ENCODE measurements around the gene SREBF2. TPM values are rescaled to one million over a fixed set of nuclear protein-coding genes. Genes with fewer than 3 reads are reported as not detected.
A peak's percentile ranks its signal among the peaks of the same experiment; 100 is the strongest.
"Not testable (repeated sequence)": the region's sequence is repeated elsewhere in the genome, so short reads cannot be mapped to it uniquely, and the experiment has no call there.

The SREBF2 gene
- total RNA-seq, 1 experiment from 2014 or later = 15.8 TPM

DNA sequence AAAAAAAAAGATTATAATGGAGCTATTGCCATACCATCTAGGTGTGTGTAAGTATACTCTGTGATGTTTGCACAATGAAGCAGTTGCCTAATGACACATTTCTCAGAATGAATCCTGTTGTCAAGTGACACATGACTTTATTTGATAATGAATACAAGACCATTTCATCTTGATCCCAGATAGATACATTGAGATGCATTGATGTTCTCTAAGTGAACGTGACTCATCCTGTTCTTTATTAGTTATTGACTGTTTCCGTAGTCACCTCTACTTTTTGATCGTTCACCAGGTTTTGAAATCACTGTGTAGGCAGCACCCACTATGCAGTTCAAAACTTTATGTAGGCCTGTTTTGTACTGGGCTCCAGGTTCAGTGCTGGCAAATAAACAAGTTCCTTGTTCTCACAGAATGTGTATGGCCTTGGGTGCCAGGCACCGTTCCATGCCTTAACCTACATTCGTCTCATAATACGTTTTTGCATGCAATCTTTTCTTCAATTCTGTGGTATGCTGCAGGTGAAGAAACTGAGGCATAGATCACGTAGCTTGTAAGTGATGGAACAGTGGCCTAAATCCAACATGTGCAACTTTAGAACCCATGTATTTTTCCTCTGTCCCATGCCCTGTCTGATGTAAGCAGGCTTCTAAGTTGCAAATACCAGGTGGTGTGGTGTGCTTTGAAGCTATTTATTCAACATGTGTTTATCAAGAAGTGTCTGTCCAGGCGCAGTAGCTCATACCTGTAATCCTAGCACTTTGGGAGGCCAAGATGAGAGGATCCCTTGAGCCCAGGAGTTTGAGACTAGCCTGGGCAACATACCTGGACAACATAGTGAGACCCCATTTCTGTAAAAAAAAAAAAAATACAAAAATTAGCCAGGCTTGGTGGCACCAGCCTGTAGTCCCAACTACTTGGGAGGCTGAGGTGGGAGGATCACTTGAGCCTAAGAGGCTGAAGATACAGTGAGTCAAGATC lies 10.4 kb downstream of the SREBF2 start:
- no peak for DNase-seq (ENCODE audit: low spot score)

DNA sequence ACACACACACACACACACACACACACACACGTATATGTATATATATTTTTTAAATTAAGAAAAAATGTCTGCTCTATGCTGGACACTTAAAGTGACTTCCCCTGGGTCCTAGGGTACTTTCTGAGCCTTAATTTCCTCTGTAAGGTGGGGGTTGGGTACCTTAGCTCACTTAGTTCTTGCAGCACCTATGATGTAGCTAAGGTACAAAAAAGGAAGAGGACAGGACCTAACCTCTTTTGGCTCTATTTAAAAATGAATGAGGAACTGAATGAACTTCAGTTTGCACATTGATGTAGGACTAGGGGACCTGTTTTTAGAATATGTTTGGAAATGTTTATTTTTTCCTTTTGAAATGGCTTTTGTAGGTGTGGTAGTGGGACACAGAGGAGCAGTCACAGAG lies 11.1 kb downstream of the SREBF2 start:
- no peak for DNase-seq (ENCODE audit: low spot score)

DNA sequence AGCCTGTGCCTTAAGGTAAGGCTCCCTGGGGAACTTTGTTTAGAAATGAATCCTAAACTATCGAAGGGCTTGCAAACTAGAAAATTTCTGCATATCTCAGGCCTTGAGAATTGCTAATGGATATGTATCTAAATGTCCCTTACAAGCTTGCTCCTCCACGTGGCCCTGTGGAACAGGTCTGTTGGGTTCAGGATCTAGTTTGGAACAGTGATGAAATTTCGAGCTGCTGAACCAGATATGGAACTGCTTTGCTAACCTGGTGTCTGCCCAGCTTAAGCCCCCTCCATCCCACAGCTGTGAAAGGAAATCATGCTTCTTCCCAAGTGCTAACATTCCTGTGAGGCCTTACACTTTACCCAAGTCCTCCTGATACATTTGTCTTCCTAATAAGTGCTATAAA lies 11.6 kb downstream of the SREBF2 start:
- DNase-seq (ENCODE audit: low spot score) = no peak

DNA sequence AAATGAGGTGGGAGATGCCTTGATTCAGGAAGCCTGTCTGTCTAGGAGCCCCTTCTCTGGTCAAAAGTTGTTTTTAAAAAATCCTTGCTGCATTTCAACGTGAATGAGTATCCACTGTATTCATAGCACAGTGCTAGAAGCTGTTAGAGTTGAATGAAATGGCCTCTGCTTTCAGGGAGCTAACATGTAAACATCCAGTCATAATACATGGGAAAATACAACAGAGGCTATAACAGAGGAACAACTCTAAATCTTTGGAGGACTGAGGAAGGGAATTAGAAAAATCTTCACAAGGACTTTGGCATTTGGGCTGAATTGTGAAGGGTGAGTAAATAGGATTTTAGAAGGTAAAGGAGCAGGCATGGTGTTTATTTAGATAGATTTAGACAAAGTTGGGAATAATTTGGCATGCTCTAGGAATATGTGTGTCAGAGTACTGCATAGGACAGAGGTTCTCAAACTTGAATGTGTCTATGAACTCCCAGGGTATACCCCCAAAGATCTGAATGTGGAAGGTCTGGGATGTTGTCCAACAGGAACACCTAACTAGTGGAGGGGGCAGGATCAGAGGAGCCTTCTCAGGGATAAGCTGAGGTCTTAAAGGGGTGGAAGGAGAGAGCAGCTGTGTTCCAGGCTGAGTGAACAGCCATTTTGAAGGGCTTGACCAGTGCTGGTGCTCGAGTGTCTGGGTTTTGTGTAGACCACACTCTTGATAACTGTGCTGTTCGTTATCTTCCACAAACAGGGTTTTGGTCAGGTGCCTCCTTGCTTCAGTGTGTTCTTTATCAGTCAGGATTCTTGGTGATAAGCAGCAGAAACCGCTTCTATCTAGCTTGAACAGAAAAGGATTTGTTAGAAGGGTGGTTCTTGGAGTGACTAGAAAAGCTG lies 12.7 kb downstream of the SREBF2 start:
- no peak for DNase-seq (ENCODE audit: low spot score)

DNA sequence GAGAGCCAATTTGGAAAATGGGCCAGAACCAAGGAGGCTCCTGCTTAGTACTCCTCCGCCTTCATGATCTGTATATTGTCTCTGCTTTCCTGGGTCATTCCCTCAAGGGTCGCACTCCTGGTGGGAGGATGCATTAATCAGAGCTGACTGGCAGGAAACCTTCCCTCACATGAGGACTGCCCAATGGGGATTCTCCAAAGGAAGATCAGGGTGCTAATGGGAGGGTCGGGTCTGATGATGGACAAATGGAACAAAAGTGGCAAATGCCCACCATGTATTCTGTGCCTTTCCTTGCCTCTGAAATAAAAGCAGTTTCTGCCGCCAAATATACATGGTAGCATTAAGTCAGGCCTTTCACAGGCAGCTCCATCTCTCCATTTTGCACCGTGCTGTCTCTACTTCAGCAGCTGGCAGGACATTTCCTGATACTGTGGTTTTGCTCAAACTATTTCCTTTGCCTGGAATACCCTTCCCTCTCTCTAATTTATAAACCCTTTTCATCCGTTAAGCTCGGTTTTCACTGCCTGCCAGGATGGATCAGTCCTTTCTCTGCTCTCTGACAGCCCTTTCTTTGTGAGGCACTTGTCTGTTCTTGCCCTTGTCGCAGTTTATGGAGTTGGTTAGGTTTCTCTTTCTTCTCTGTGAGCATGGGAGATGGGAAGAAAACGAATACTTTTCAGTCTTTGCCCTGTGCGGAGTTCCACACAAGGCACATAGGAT lies 13.5 kb downstream of the SREBF2 start:
- no peak for DNase-seq (ENCODE audit: low spot score)

DNA sequence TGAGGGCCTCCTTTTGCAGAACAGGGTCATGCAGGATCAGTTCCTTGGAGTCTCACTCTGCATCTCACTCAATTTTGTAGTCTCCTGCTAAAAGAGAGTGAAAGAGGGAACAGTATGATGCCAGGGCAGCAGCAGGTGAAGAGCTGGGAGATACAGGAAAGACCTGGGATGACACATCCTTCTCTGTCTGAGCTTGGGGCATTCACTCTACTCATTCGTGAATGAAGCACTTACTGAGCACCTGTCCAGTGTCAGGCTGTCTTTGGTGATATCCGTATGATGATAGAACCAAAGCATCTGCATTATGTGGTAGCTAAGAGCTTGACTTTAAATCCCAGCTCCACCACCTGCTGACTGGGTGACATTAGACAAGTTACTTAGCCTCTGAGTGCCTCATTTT lies 14.4 kb downstream of the SREBF2 start:
- no peak for DNase-seq (ENCODE audit: low spot score)

DNA sequence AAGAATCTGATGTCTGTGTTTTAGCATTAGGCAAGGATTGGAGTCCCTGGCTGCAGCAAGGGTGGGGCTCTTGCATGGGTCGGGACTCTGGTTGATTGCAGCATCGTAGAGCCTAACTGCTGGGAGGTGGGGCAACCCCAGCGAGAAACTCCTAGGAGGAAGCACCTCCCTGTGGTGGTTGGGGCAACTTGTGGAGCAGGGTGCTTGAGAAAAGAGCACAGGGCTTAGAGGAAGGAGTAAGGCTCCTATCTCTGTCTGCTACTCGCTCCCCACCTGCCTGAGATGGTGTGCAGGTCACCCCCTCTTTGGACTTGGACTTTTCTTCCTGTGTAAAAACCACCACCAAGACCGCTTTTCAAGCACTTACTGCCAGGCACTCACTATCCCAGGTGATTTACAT lies 15.6 kb downstream of the SREBF2 start:
- no peak for DNase-seq (ENCODE audit: low spot score)

DNA sequence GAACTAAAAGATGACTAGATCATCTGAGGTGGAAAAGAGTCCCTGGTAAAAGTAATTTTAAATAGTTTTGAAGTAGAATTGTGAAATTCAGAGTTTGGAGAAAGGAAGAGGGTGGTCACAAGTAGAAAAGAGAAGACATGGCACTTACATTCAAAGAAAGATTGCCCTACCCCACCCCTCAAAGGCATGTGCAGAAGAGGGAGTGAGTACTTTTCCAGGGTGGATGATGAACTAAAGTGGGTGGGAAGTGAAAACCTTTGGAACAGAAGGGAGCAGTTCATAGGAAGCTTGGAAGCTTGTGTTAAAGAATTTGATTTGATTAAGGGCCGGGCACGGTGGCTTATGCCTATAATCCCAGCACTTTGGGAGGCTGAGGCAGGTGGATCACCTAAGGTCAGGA lies 23.6 kb downstream of the SREBF2 start:
- no peak for DNase-seq (ENCODE audit: low spot score)

DNA sequence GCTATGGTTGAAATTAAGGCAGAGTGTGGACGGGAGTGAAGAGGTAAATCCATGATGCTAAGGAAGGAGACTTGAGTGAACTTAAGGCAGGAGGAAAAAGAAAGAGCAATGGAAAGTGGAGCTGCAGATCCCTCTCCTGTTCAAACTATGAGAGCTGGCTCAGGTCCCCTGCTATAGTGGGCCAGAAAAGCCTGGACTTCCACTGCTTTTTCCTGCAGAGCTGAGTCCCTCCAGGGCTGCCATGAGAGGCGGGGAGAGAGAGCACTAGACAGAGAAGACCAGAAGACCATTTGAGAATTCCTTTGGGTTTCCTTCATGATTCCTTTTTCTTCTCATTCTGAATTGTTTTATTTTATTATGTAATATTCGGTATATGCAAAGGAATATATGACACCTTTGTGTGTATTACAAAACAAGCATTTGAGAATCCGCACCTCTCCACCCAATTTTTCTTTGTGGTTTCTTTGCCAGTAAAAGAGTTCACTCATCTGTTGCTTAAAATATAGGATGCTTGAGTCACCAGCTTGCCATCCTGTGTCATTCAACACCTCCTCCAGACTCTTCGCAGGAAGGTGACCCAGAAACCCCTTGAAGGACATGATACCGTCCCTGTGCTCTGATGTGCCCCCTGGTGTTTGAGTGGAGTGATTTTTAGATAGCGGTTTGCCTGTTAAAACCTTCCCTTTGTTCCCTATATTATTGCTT lies 24.4 kb downstream of the SREBF2 start:
- peak; percentile 85 for DNase-seq (ENCODE audit: low spot score)

DNA sequence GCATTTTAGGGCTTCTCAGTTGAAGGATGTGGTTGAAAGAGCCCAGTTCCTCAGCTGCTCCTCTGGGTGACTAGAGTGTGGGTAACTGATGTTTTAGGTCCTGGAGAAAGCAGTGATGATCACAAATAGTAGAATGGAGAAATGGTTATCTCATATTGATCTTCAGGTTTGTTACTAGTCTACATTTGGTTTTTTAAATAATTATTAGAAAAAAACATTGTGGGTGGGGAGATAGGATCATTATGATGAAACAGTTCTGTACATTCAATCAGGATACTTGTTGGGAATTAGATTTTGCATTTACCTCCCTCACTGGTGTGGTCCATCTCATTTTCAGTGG lies 24.9 kb downstream of the SREBF2 start:
- DNase-seq (ENCODE audit: low spot score) = no peak

DNA sequence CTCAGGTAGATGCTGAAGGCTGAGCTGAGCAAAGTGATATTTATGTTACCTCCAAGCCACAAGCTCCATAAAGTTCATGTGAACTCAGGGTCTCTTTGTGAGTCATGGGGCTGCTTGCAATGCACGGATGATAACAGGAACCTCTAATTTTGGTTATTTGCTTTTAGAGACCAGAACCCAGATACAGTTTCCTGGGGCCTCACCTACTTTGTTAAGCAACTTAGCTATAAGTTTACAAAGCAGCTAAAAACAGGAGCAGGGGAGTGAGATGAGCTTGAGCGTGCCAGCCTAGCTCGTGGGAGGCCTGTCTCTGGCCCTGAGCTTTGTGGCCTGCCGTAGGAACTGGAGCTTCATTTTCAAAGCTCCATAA lies 29.2 kb downstream of the SREBF2 start:
- no peak for DNase-seq (ENCODE audit: low spot score)

DNA sequence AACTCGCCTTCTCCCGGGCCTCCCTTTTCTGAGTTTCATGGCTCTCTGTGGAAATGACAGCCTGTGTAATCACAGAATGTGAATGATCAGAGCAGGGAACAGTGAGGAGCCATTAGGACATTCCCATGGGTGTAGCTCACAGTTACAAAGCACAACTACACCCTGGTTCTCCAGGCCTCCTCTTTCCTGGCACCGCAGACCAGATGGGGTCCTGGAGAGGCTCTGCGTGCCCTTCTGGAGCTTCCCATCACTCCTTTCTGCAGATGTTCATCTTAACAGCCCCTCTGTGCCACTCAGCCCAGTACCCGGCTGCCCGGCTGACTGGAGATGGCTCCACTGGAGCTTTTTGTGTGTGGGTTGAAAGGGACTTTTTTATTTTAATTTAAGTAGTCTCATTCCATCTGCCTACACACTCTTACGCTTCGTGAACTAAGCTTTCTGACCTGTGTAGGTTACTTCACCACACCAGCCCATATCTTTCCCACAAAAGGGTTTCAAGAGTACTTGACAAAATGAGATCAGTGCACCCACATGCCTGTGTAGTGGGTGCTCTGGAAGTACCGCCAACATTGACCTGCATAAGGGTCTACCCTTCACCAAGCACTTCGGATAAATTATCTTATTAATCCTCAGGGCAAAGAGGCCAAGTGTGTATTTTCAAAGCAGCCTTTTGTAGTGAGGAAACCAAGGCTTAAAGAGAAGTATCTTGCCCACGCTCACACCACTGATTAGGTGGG lies 29.8 kb downstream of the SREBF2 start:
- DNase-seq (ENCODE audit: low spot score) = no peak

DNA sequence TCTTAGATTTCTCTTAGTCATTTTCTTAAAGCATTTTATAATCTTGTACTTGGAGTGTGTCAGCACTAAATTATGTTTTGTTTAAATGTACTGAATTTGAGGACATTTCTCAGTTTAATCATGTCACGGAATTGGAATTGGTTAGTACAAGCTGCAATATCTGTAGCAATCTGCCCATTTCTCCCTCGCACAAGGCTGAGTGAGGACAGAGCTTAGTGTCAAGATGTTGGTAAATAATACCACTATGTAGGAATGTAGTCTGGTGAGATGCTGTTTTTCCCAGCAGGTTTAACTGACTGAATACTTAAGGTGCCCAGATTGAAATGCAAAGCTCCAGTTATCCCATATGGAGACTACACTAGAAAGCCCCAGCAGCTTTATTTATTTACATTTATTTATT lies 30.6 kb downstream of the SREBF2 start:
- DNase-seq (ENCODE audit: low spot score) = no peak

DNA sequence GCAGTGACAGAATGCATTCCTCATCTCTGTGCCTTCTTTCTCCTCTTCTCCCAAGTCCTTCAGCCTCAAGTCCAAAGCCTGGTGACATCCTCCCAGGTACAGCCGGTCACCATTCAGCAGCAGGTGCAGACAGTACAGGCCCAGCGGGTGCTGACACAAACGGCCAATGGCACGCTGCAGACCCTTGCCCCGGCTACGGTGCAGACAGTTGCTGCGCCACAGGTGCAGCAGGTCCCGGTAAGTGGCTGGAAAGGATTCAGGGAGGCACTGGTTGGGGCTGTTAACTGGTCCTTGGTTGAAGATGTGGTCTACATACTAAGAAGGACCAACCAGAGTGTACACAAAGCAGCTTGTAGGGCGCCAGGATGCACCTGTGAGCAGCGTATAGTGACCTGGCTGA lies 35.7 kb downstream of the SREBF2 start:
- DNase-seq (ENCODE audit: low spot score) = no peak

DNA sequence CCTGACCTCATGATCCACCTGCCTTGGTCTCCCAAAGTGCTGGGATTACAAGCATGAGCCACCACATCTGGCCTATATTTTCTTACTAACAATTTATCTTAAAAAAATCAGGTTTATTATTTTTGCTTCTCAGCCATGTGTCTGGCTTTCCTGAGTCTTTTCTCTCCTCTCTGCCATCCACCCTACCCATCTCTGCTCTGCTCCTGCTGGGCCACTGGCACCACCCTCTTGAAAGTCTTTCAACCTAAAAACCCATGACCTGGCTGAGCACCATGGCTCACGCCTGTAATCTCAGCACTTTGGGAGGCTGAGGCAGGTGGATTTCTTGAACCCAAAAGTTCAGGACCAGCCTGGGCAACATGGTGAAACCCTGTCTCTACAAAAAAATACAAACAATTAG lies 37.2 kb downstream of the SREBF2 start:
- DNase-seq (ENCODE audit: low spot score) = not testable (repeated sequence)

DNA sequence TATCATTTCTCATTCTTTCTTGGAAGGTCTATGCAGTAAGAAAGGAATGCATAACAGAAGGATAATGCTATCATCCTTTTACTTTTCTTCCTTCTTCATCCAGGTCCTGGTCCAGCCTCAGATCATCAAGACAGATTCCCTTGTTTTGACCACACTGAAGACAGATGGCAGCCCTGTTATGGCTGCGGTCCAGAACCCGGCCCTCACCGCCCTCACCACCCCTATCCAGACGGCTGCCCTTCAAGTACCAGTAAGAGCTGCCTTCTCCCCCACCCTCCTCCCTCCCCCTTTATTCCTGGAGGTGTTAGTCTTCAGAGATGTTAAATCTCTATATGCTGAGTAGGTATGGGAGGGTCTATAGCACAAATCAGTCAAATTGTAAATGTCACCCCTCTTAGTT lies 37.9 kb downstream of the SREBF2 start:
- no peak for DNase-seq (ENCODE audit: low spot score)

DNA sequence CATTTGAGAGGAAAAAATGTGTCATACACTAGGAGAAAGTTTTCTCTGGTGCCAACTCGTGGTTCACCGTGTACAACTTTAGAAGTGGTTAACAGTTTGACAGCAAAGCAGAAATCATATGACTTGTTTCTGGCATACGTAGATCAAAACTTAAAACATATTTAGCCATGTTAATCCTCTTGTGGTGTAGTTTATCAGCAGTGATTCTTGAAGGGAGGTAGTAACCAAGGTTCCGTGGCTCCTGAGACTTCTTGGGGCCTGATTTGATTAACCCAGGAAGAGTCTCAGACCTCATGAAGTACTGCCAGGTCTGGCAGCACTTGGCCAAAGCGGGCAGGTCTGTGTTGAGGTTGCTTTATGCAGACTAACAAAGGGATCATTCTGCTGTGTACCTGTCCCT lies 40.5 kb downstream of the SREBF2 start:
- DNase-seq (ENCODE audit: low spot score) = no peak

DNA sequence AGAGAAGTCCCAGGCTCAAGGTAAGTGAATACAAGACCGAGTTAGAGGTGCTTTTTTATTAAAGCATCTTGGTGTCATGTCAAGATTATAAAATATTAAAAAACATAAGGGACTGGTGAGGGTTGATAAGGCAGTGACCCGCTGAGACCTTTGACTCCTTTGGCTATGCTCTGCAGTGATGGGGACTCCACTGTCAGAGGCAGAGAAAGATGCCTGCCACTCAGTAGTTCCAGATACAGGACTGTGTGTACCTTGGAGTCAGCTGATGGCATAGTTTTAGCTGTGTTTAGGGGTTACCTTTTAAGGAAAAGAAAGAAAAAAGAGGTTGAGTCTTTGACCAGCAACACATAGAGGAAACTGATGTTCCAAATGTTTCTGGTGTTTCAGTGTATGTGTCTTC lies 41.2 kb downstream of the SREBF2 start:
- DNase-seq (ENCODE audit: low spot score) = no peak

DNA sequence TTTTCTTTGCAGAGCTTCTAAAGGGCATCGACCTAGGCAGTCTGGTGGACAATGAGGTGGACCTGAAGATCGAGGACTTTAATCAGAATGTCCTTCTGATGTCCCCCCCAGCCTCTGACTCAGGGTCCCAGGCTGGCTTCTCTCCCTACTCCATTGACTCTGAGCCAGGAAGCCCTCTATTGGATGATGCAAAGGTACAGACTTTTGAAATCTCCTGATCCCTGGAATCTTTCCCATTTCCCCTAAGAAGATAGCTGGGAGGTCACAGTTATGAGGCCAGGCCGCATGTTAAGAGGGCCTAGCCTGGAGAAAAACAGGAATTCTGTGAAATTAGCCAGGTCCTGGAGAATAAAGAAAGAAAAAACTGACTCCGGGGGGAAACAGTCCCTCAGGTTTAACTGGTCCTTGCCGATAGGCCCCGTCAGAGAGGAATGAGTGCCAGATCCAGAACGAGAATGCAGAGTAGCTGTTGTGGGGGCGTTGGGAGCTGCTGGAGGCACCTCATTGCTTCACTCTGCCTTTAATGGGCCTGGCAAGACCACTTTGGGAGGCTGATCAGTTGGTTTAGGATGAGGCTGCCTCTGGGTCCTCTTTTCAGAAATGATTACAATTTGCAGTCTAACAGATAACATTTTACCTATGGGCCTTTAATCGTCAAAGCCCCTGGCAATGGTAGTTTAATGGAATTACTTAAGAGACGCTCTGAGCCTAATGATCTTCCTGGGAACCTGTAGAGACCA lies 42.8 kb downstream of the SREBF2 start:
- no peak for DNase-seq (ENCODE audit: low spot score)

DNA sequence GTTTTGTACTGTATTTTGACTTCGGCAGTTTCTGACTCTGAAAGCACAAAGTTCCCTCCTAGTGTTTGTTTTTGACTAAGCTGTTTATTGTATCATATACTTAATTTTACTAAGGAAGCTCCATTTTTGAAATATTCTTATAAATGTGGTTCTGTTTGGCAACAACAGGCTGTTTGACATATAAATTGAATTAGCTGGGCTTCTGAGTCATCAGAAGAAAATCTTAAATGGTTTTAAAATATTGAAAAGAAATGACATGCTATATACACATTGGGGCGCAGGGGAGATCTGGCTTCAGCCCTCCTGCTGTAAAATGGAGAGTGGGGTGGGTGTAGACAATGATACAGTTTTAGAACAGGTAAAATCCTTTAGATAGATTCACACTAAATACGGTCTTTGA lies 43.4 kb downstream of the SREBF2 start:
- no peak for DNase-seq (ENCODE audit: low spot score)

All from A172 (cell line).